ENCODE data around the gene B3GLCT. TPM values are rescaled to one million over a fixed set of nuclear protein-coding genes. Genes with fewer than 3 reads are reported as not detected.

Gene B3GLCT
- total and polyA plus RNA-seq, 10 of the 15 experiments (the other 5 are each of a cell fraction or from before 2014, with no cell fraction given) = 0.07 to 0.89 (median 0.25) TPM

GRCh38 chr13:31161557-31162150, 38.1 kb upstream of the B3GLCT start, which contains the start of gene HSPH1 (continued):
- TF ChIP-seq CEBPZ (IDR thresholded peaks at IDR 0.05; ENCODE audit: low read depth, low read length) = no peak
- peak in 1 of 2 experiments; percentile 85; a peak in 1 of 4 replicates for TF ChIP-seq EP300 (IDR thresholded peaks at IDR 0.05; ENCODE audit: borderline replicate concordance in 1 of 2, control insufficient read depth in 1 of 2, low read depth in 2 of 2, low read length in 2 of 2)
- no peak for TF ChIP-seq ZSCAN29 (IDR thresholded peaks at IDR 0.05)
- TF ChIP-seq POLR2AphosphoS5 (IDR thresholded peaks at IDR 0.05; ENCODE audit: low read length) = peak; percentile 85
- TF ChIP-seq TCF3 (IDR thresholded peaks at IDR 0.05; ENCODE audit: borderline replicate concordance, insufficient read depth, low read depth, low read length) = peak; percentile 40; the same call in 1 of the 2 replicates
- TF ChIP-seq FOS (IDR thresholded peaks at IDR 0.05; ENCODE audit: borderline replicate concordance, extremely low read depth, insufficient read length) = no peak
- no peak for TF ChIP-seq SUZ12 (IDR thresholded peaks at IDR 0.05; ENCODE audit: unreplicated experiment)
- TF ChIP-seq ZBTB11 (CRISPR knock-in tag; IDR thresholded peaks at IDR 0.05) = no peak
- TF ChIP-seq BMI1 (IDR thresholded peaks at IDR 0.05; ENCODE audit: borderline replicate concordance) = peak; percentile 99
- no peak for TF ChIP-seq SREBF2 (IDR thresholded peaks at IDR 0.05; ENCODE audit: low read length)
- TF ChIP-seq ASH2L (IDR thresholded peaks at IDR 0.05; ENCODE audit: borderline replicate concordance, low read depth) = 0 out of 2 replicates have a peak, but pooled peaks have one; percentile 34
- TF ChIP-seq NR2F1 (conservative IDR thresholded peaks at IDR 0.05) = 0 out of 2 replicates have a peak, but pooled peaks have one; percentile 2
- peak; percentile 99 for TF ChIP-seq MXI1 (IDR thresholded peaks at IDR 0.05; ENCODE audit: low read depth, low read length)
- peak; percentile 84 for TF ChIP-seq GABPA (IDR thresholded peaks at IDR 0.05; ENCODE audit: low read depth)
- peak; percentile 93 for TF ChIP-seq POLR2A (IDR thresholded peaks at IDR 0.05; ENCODE audit: low read depth, low read length)
- 0 out of 2 replicates have a peak, but pooled peaks have one; percentile 16 for TF ChIP-seq SMARCA5 (IDR thresholded peaks at IDR 0.05)
- peak; percentile 63; the same call in 1 of the 2 replicates for TF ChIP-seq SMAD5 (IDR thresholded peaks at IDR 0.05; ENCODE audit: low read depth)
- TF ChIP-seq E2F8 (IDR thresholded peaks at IDR 0.05; ENCODE audit: low read depth, partially characterized antibody) = no peak
